HG03565 (cell line): Measurements from ENCODE around the gene CLASRP.

ENCODE experiments used
- ATAC-seq: cut with Tn5 transposase; IDR thresholded peaks from one replicate; pipeline ENCODE4 v1.9.1; 2021; ENCODE audit warnings: mild to moderate bottlenecking, moderate library complexity; ENCODE audit not compliant: unreplicated experiment

CLASRP gene

GRCh38 chr19:45020071-45020470 is 18.8 kb upstream of the CLASRP start:
- no peak for ATAC-seq

GRCh38 chr19:45021971-45022370 is 16.9 kb upstream of the CLASRP start:
- ATAC-seq, result no peak

- no peak for ATAC-seq
These were observed 15.8 kb upstream of the CLASRP start for GRCh38 chr19:45023048-45023447.

GRCh38 chr19:45025264-45025663 is 13.6 kb upstream of the CLASRP start:
- no peak for ATAC-seq

GRCh38 chr19:45027371-45027770 is 11.5 kb upstream of the CLASRP start:
- ATAC-seq, result no peak

GRCh38 chr19:45030825-45031224 is 8.0 kb upstream of the CLASRP start:
- ATAC-seq, result no peak

- ATAC-seq, result no peak
These were observed 6.4 kb upstream of the CLASRP start for GRCh38 chr19:45032421-45032820.

GRCh38 chr19:45035755-45036154 is 3.1 kb upstream of the CLASRP start:
- ATAC-seq, result no peak

- no peak for ATAC-seq
These were observed 1.3 kb upstream of the CLASRP start for GRCh38 chr19:45037393-45038169.

GRCh38 chr19:45040059-45040771 is 1.4 kb downstream of the CLASRP start:
- ATAC-seq, result no peak

- ATAC-seq, result no peak
These were observed 2.3 kb downstream of the CLASRP start for GRCh38 chr19:45041125-45041524.

GRCh38 chr19:45045671-45046353 is 7.0 kb downstream of the CLASRP start:
- no peak for ATAC-seq

- ATAC-seq, result no peak
These were observed 7.5 kb downstream of the CLASRP start for GRCh38 chr19:45046355-45046754.

- ATAC-seq, result no peak
These were observed 8.4 kb downstream of the CLASRP start for GRCh38 chr19:45047188-45047797.

GRCh38 chr19:45049073-45049736 is 10.4 kb downstream of the CLASRP start:
- ATAC-seq, result no peak

GRCh38 chr19:45050036-45050435 is 11.2 kb downstream of the CLASRP start:
- ATAC-seq, result no peak

GRCh38 chr19:45051929-45052579 is 13.2 kb downstream of the CLASRP start:
- no peak for ATAC-seq

- no peak for ATAC-seq
These were observed 18.0 kb downstream of the CLASRP start for GRCh38 chr19:45056831-45057230.

- no peak for ATAC-seq
These were observed 18.6 kb downstream of the CLASRP start for GRCh38 chr19:45057444-45057843.

- no peak for ATAC-seq
These were observed 19.8 kb downstream of the CLASRP start for GRCh38 chr19:45058622-45059159.
